HepG2 (cell line): ENCODE results near the gene IFIT5. TPM values are rescaled to one million over a fixed set of nuclear protein-coding genes. Genes with fewer than 3 reads are reported as not detected.

Experiments
- CCAR2 ChIP-seq: fragments of 200-400 bp; formaldehyde crosslinking; optimal IDR thresholded peaks from 2 replicates; pipeline ENCODE3; 2018; ENCODE audit warnings: low read depth, mild to moderate bottlenecking, low read length, moderate library complexity
- EEA1 ChIP-seq: sonication (generic); formaldehyde crosslinking; IDR thresholded peaks from 2 replicates; pipeline ENCODE4 v1.5.1; 2020; ENCODE audit warnings: mild to moderate bottlenecking, missing genetic modification reagents, borderline replicate concordance
- ESRRA ChIP-seq: sonication (generic); formaldehyde crosslinking; IDR thresholded peaks from 2 replicates; pipeline ENCODE4 v1.5.1; 2020; ENCODE audit warnings: mild to moderate bottlenecking, low read depth, missing genetic modification reagents
- HNF4A ChIP-seq: sonication (generic); formaldehyde crosslinking; IDR thresholded peaks from 2 replicates; pipeline ENCODE4 v1.4.0; 2020; ENCODE audit warnings: missing genetic modification reagents
- HNRNPK ChIP-seq: fragments of 200-400 bp; formaldehyde crosslinking; IDR thresholded peaks from 2 replicates; pipeline ENCODE4 v1.6.1; 2018; ENCODE audit warnings: low read length, low read depth, moderate library complexity, mild to moderate bottlenecking; ENCODE audit not compliant: poor library complexity, severe bottlenecking
- HNRNPL ChIP-seq: fragments of 200-400 bp; formaldehyde crosslinking; IDR thresholded peaks from 2 replicates; pipeline ENCODE4 v1.6.1; 2017; ENCODE audit warnings: mild to moderate bottlenecking, low read depth, low read length
- KDM1A ChIP-seq: IDR thresholded peaks from 2 replicates; pipeline ENCODE4 v1.6.1; 2016; ENCODE audit warnings: missing compliant biosample characterization
- KDM3A ChIP-seq: IDR thresholded peaks from 2 replicates; pipeline ENCODE4 v1.6.1; 2018; ENCODE audit warnings: low read depth, missing compliant biosample characterization
- KLF11 ChIP-seq: IDR thresholded peaks from 2 replicates; pipeline ENCODE4 v1.6.1; 2016; ENCODE audit warnings: missing compliant biosample characterization
- KMT2B ChIP-seq: IDR thresholded peaks from 2 replicates; pipeline ENCODE4 v1.6.1; 2016; ENCODE audit warnings: missing genetic modification reagents, missing compliant biosample characterization
- NONO ChIP-seq, 2 experiments: fragments of 450-650 bp in 1 of 2; sonication (generic) in 1 of 2; formaldehyde crosslinking in 1 of 2; IDR thresholded peaks in 1 of 2; conservative IDR thresholded peaks in 1 of 2; 2 replicates each; pipeline versions ENCODE4 v1.6.1 to v1.8.0; 2017 to 2022; ENCODE audit warnings: mild to moderate bottlenecking in 1 of 2, missing genetic modification reagents in 1 of 2, moderate library complexity in 1 of 2
- PAF1 ChIP-seq: IDR thresholded peaks from 2 replicates; pipeline ENCODE4 v1.6.1; 2016; ENCODE audit warnings: missing genetic modification reagents, missing compliant biosample characterization
- SIX1 ChIP-seq: sonication (generic); formaldehyde crosslinking; IDR thresholded peaks from 2 replicates; pipeline ENCODE4 v1.4.0; 2020; ENCODE audit warnings: missing genetic modification reagents, borderline replicate concordance
- SMAD9 ChIP-seq: sonication (generic); formaldehyde crosslinking; IDR thresholded peaks from 2 replicates; pipeline ENCODE4 v1.5.1; 2020; ENCODE audit warnings: mild to moderate bottlenecking, missing genetic modification reagents
- XRCC5 ChIP-seq: fragments of 200-400 bp; formaldehyde crosslinking; optimal IDR thresholded peaks from 2 replicates; pipeline ENCODE3; 2017; ENCODE audit warnings: mild to moderate bottlenecking, low read length
- ZBTB21 ChIP-seq: sonication (generic); formaldehyde crosslinking; IDR thresholded peaks from 2 replicates; pipeline ENCODE4 v1.4.0; 2020; ENCODE audit warnings: missing genetic modification reagents
- ZNF12 ChIP-seq: sonication (generic); formaldehyde crosslinking; IDR thresholded peaks from 2 replicates; pipeline ENCODE4 v1.5.0; 2020; ENCODE audit warnings: missing genetic modification reagents
- ZNF260 ChIP-seq: sonication (generic); formaldehyde crosslinking; IDR thresholded peaks from 2 replicates; pipeline ENCODE4 v1.4.0; 2020; ENCODE audit warnings: missing genetic modification reagents, low read depth, mild to moderate bottlenecking, borderline replicate concordance
- ZNF296 ChIP-seq: sonication (generic); formaldehyde crosslinking; conservative IDR thresholded peaks from 2 replicates; pipeline ENCODE4 v1.5.0; 2020; ENCODE audit warnings: mild to moderate bottlenecking, missing genetic modification reagents
- ZNF33A ChIP-seq: sonication (generic); formaldehyde crosslinking; IDR thresholded peaks from 2 replicates; pipeline ENCODE4 v1.5.1; 2020; ENCODE audit warnings: missing genetic modification reagents, mild to moderate bottlenecking, moderate library complexity, borderline replicate concordance
- ZNF510 ChIP-seq: sonication (generic); formaldehyde crosslinking; IDR thresholded peaks from 2 replicates; pipeline ENCODE4 v1.4.0; 2020; ENCODE audit warnings: low read depth, mild to moderate bottlenecking, missing genetic modification reagents
- ZNF766 ChIP-seq: sonication (generic); formaldehyde crosslinking; IDR thresholded peaks from 2 replicates; pipeline ENCODE4 v1.5.0; 2020; ENCODE audit warnings: missing genetic modification reagents, borderline replicate concordance
- polyA plus RNA-seq, 8 experiments: library from polyadenylated mRNA; depleted of rRNA in 3 of 8; stranded (reverse) in 7 of 8; unstranded in 1 of 8; fragments of >200 nt; fragmentation: Illumina TruSeq in 4 of 8; extraction: Trizol in 4 of 8; gene quantifications; 2 replicates each; pipeline versions ENCODE4 v1.2.1 to v1.2.3, GENCODE V29; 2011 to 2016; ENCODE audit warnings: low read depth in 4 of 8, missing spikeins in 1 of 8, mixed read lengths in 1 of 8; ENCODE audit not compliant: insufficient read depth in 1 of 8
- total RNA-seq, 5 experiments: library from RNA; depleted of rRNA; stranded (reverse); fragments of >200 nt; fragmentation: Illumina TruSeq; extraction: Trizol; gene quantifications; 2 replicates each; pipeline ENCODE4 v1.2.3, GENCODE V29; 2016; ENCODE audit warnings: low read depth in 1 of 5
- TF ChIP-seq, protein P1 (sequence below): sonication (generic); formaldehyde crosslinking; IDR thresholded peaks from 2 replicates; pipeline ENCODE4 v1.5.1; 2020; ENCODE audit warnings: missing genetic modification reagents, mild to moderate bottlenecking, borderline replicate concordance
- TF ChIP-seq, protein P2 (sequence below): sonication (generic); formaldehyde crosslinking; IDR thresholded peaks from 2 replicates; pipeline ENCODE4 v1.8.0; 2022; ENCODE audit warnings: mild to moderate bottlenecking, missing genetic modification reagents, borderline replicate concordance
- TF ChIP-seq, protein P3 (sequence below): sonication (generic); formaldehyde crosslinking; IDR thresholded peaks from 2 replicates; pipeline ENCODE4 v1.4.0; 2020; ENCODE audit warnings: mild to moderate bottlenecking, missing genetic modification reagents

The IFIT5 gene
- total and polyA plus RNA-seq, 2 of the 13 experiments (the other 11 are each of a cell fraction or from before 2014, with no cell fraction given) = 2.2 to 8.3 TPM

DNA sequence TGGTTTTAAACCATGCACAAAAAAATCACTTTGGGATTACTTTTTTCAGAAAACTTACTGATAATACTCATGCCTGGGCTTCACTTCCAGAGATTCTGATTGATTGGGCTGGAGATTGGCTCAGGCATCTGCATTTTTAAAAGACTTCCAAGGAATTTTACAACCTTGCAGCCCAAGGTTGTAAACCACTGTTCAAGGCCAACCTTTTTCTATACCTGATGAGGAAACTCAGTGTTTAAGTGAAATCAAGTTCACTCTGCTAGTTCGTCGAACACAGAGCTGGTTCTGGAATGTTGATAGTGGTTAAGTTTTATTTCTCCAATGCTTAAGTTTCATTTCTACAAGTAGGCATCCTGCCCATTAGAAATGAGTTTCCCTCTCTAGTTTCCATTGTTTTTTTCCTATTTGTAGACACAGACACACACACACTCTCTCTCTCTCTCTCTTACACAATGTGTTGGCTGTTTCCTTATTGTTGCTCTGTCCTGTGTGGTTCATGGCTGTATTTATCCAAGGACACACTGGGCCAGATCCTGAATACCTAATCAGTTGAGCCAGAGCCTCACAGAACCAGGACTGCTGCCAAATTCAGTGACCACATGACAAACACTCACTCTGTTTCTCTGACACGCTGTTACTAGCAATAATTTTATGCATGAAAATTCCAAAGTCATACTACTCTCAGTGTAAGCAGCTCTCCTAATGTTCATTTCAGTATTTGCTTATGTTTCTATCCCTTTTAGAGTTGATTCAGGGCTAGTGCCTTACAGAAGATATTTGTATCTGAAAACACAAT, 40.3 kb upstream of the IFIT5 start (continued):
- TF ChIP-seq, protein P1, sequence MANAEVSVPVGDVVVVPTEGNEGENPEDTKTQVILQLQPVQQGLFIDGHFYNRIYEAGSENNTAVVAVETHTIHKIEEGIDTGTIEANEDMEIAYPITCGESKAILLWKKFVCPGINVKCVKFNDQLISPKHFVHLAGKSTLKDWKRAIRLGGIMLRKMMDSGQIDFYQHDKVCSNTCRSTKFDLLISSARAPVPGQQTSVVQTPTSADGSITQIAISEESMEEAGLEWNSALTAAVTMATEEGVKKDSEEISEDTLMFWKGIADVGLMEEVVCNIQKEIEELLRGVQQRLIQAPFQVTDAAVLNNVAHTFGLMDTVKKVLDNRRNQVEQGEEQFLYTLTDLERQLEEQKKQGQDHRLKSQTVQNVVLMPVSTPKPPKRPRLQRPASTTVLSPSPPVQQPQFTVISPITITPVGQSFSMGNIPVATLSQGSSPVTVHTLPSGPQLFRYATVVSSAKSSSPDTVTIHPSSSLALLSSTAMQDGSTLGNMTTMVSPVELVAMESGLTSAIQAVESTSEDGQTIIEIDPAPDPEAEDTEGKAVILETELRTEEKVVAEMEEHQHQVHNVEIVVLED = no peak
- 0 out of 2 replicates have a peak, but pooled peaks have one; percentile 16 for TF ChIP-seq KDM3A
- no peak for TF ChIP-seq ZNF510 (CRISPR knock-in tag)
- TF ChIP-seq XRCC5 = no peak
- TF ChIP-seq ZNF296 (CRISPR knock-in tag) = no peak
- TF ChIP-seq ZNF260 (CRISPR knock-in tag) = no peak
- TF ChIP-seq EEA1 (CRISPR knock-in tag) = no peak
- peak; percentile 79 for TF ChIP-seq HNF4A
- no peak for TF ChIP-seq CCAR2
- TF ChIP-seq, protein P2, sequence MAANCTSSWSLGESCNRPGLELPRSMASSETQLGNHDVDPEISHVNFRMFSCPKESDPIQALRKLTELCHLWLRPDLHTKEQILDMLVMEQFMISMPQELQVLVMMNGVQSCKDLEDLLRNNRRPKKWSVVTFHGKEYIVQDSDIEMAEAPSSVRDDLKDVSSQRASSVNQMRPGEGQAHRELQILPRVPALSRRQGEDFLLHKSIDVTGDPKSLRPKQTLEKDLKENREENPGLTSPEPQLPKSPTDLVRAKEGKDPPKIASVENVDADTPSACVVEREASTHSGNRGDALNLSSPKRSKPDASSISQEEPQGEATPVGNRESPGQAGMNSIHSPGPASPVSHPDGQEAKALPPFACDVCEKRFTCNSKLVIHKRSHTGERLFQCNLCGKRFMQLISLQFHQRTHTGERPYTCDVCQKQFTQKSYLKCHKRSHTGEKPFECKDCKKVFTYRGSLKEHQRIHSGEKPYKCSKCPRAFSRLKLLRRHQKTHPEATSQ (CRISPR knock-in tag) = no peak
- TF ChIP-seq PAF1 (CRISPR knock-in tag) = no peak
- no peak for TF ChIP-seq ZNF33A (CRISPR knock-in tag)
- TF ChIP-seq KMT2B (CRISPR knock-in tag) = no peak
- TF ChIP-seq ESRRA (CRISPR knock-in tag) = no peak
- no peak for TF ChIP-seq HNRNPL
- no peak for TF ChIP-seq SMAD9
- peak; percentile 22; the same call in 1 of the 2 replicates for TF ChIP-seq SIX1
- no peak for TF ChIP-seq NONO (IDR thresholded peaks at IDR 0.05)
- TF ChIP-seq NONO (CRISPR knock-in tag; conservative IDR thresholded peaks at IDR 0.05) = peak; percentile 72
- peak; percentile 90 for TF ChIP-seq ZNF12 (CRISPR knock-in tag)
- no peak for TF ChIP-seq KLF11
- TF ChIP-seq, protein P3, sequence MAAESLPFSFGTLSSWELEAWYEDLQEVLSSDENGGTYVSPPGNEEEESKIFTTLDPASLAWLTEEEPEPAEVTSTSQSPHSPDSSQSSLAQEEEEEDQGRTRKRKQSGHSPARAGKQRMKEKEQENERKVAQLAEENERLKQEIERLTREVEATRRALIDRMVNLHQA = no peak
- 0 out of 2 replicates have a peak, but pooled peaks have one; percentile 56 for TF ChIP-seq KDM1A (CRISPR knock-in tag)
- TF ChIP-seq ZBTB21 (CRISPR knock-in tag) = no peak
- no peak for TF ChIP-seq HNRNPK
- TF ChIP-seq ZNF766 (CRISPR knock-in tag) = no peak
